CD14-positive monocyte (primary cell): ENCODE results near the gene RHOG. TPM values are rescaled to one million over a fixed set of nuclear protein-coding genes. Genes with fewer than 3 reads are reported as not detected.
A peak's percentile ranks its signal among the peaks of the same experiment; 100 is the strongest.

ENCODE experiments used
- DNase-seq, 3 donors: peaks; one replicate each; pipeline ENCODE4 v3.0.0-alpha.2; 2011 to 2022
- H2AFZ ChIP-seq: 2 replicates; pipeline ENCODE4 v1.6.0; 2012; ENCODE audit warnings: mild to moderate bottlenecking, low read depth, low read length, inconsistent platforms; ENCODE audit not compliant: insufficient read depth, poor library complexity, severe bottlenecking
- H3K27ac ChIP-seq, 2 donors: 1 replicate in 1 of 2; 2 replicates in 1 of 2; pipeline ENCODE4 v1.5.1; 2012 to 2013; ENCODE audit warnings: low read length in 2 of 2, control low read depth in 1 of 2, inconsistent platforms in 1 of 2, low read depth in 1 of 2, mild to moderate bottlenecking in 1 of 2
- H3K27me3 ChIP-seq, 2 donors: one replicate each; pipeline versions ENCODE4 v1.6.0 to v1.6.1; 2011 to 2013; ENCODE audit warnings: low read length in 2 of 2; ENCODE audit not compliant: control insufficient read depth in 2 of 2, insufficient read depth in 2 of 2
- H3K36me3 ChIP-seq, 2 donors: replicated peaks in 1 of 2; 1 replicate in 1 of 2; 2 replicates in 1 of 2; pipeline versions ENCODE4 v1.5.1 to v1.6.1; 2012 to 2013; ENCODE audit warnings: low read length in 2 of 2, control low read depth in 1 of 2, inconsistent platforms in 1 of 2, mild to moderate bottlenecking in 1 of 2; ENCODE audit not compliant: insufficient read depth in 2 of 2, control insufficient read depth in 1 of 2
- H3K4me1 ChIP-seq, 2 donors: 1 replicate in 1 of 2; 2 replicates in 1 of 2; pipeline versions ENCODE4 v1.5.1 to v1.6.1; 2012 to 2013; ENCODE audit warnings: low read length in 2 of 2, control low read depth in 1 of 2, inconsistent platforms in 1 of 2, mild to moderate bottlenecking in 1 of 2, moderate library complexity in 1 of 2; ENCODE audit not compliant: insufficient read depth in 2 of 2, control insufficient read depth in 1 of 2
- H3K4me2 ChIP-seq: replicated peaks from 2 replicates; pipeline ENCODE3; 2012; ENCODE audit warnings: low read length, moderate library complexity, mild to moderate bottlenecking; ENCODE audit not compliant: poor library complexity, severe bottlenecking; ENCODE audit errors: extremely low read depth
- H3K4me3 ChIP-seq, 3 experiments: fragments of 200-600 bp in 1 of 3; sonication (generic) in 1 of 3; replicated peaks in 1 of 3; 1 replicate in 2 of 3; 2 replicates in 1 of 3; pipeline ENCODE4 v1.5.1; 2011 to 2013; ENCODE audit warnings: low read length in 3 of 3, mild to moderate bottlenecking in 3 of 3, control low read depth in 2 of 3, low read depth in 2 of 3, inconsistent platforms in 1 of 3, moderate library complexity in 1 of 3
- H3K79me2 ChIP-seq: 2 replicates; pipeline ENCODE4 v1.6.0; 2012; ENCODE audit warnings: mild to moderate bottlenecking, control low read depth, inconsistent platforms, low read length, moderate library complexity; ENCODE audit not compliant: insufficient read depth
- H3K9ac ChIP-seq: 2 replicates; pipeline ENCODE4 v1.6.0; 2017; ENCODE audit warnings: low read length, mild to moderate bottlenecking; ENCODE audit not compliant: insufficient read depth, poor library complexity, severe bottlenecking
- H3K9me3 ChIP-seq, 2 donors: replicated peaks in 1 of 2; 1 replicate in 1 of 2; 2 replicates in 1 of 2; pipeline versions ENCODE4 v1.5.1 to v1.6.1; 2012 to 2013; ENCODE audit warnings: low read length in 2 of 2, control low read depth in 1 of 2; ENCODE audit not compliant: control insufficient read depth in 1 of 2, insufficient read depth in 1 of 2
- H4K20me1 ChIP-seq: 2 replicates; pipeline ENCODE4 v1.6.0; 2012; ENCODE audit warnings: mild to moderate bottlenecking, low read length, control low read depth, moderate library complexity; ENCODE audit not compliant: insufficient read depth
- H3K27ac Mint-ChIP-seq, 7 donors: one replicate each; pipeline ENCODE4 v1.8.0; 2020; ENCODE audit warnings: mild to moderate bottlenecking in 7 of 7, mixed read lengths in 7 of 7, moderate library complexity in 6 of 7, inconsistent platforms in 2 of 7
- H3K27me3 Mint-ChIP-seq, 3 donors: one replicate each; pipeline ENCODE4 v1.8.0; 2021 to 2022; ENCODE audit warnings: low read depth in 3 of 3, mild to moderate bottlenecking in 3 of 3, mixed read lengths in 3 of 3, moderate library complexity in 3 of 3, inconsistent platforms in 1 of 3
- H3K36me3 Mint-ChIP-seq, 2 donors: one replicate each; pipeline ENCODE4 v1.8.0; 2020; ENCODE audit warnings: mixed read lengths in 2 of 2, inconsistent platforms in 1 of 2, mild to moderate bottlenecking in 1 of 2
- H3K4me1 Mint-ChIP-seq: one replicate; pipeline ENCODE4 v1.8.0; 2020; ENCODE audit warnings: mild to moderate bottlenecking, mixed read lengths
- H3K4me3 Mint-ChIP-seq, 2 donors: one replicate each; pipeline ENCODE4 v1.8.0; 2020; ENCODE audit warnings: mild to moderate bottlenecking in 2 of 2, mixed read lengths in 2 of 2, moderate library complexity in 1 of 2
- H3K9me3 Mint-ChIP-seq, 7 donors: one replicate each; pipeline ENCODE4 v1.8.0; 2020 to 2022; ENCODE audit warnings: mixed read lengths in 7 of 7, mild to moderate bottlenecking in 6 of 7, moderate library complexity in 6 of 7, inconsistent platforms in 2 of 7
- CTCF ChIP-seq: fragments of 200-600 bp; IDR thresholded peaks from one replicate; pipeline ENCODE4 v1.8.0; 2022; ENCODE audit warnings: antibody characterized with exemption, mild to moderate bottlenecking
- WGBS: methylation state at CpG from one replicate; pipeline ENCODE4 v1.1.5; 2013; ENCODE audit warnings: missing lambda C conversion rate; ENCODE audit not compliant: insufficient coverage; 5-methylcytosine and 5-hydroxymethylcytosine counted together
- intact Hi-C, 2 donors: fragments of 100-400 bp; cut with micrococcal nuclease; formaldehyde crosslinking; loops; one replicate each; pipeline versions ENCODE4 v1.15.0 to v1.15.1; 2023
- polyA plus RNA-seq, 3 donors: library from polyadenylated mRNA; depleted of rRNA in 1 of 3; unstranded in 2 of 3; stranded (reverse) in 1 of 3; fragments of 300-500 nt in 2 of 3; fragments of >200 nt in 1 of 3; fragmentation: Illumina TruSeq in 2 of 3; gene quantifications; 1 replicate in 2 of 3; 2 replicates in 1 of 3; pipeline ENCODE4 v1.2.3, GENCODE V29; 2012 to 2021

The RHOG gene
- polyA plus RNA-seq, 3 donors: 315 to 505 (median 458) TPM

- Histone ChIP-seq H3K27ac (no peak overlapping the region), H3K4me1 (peaks cover 15 to 17% of the 10 kb centered on the region in 2 donors), H3K4me2 (no peak overlapping the region), H3K36me3 (peaks cover 8 to 10% of the 10 kb centered on the region in 2 donors), H3K4me3 (no peak overlapping the region), H3K9ac (no peak overlapping the region), H2AFZ (no peak overlapping the region), H3K27me3 (no peaks in the 10 kb centered on the region), H3K9me3 (no peaks in the 10 kb centered on the region), H4K20me1 (peaks cover 21% of the 10 kb centered on the region), H3K79me2 (peaks cover 17% of the 10 kb centered on the region)
- WGBS: 100% methylated on average over 1 of the region's 2 CpGs
- DNase-seq: no peak
- TF ChIP-seq CTCF: no peak
- peak overlapping the region in 1 of 7 donors; percentile 7 for H3K27ac Mint-ChIP-seq
- peaks cover 0 to 3% (median 0%) of the 10 kb centered on the region in 7 donors for H3K9me3 Mint-ChIP-seq
- H3K4me3 Mint-ChIP-seq: no peak overlapping the region
- peaks cover 28% of the 10 kb centered on the region for H3K4me1 Mint-ChIP-seq
- peaks cover 11 to 14% of the 10 kb centered on the region in 2 donors for H3K36me3 Mint-ChIP-seq
- no peaks in the 10 kb centered on the region for H3K27me3 Mint-ChIP-seq
- intact Hi-C loops: no loop called here
Measured at GRCh38 chr11:3820971-3821370, 19.8 kb downstream of the RHOG start.

- no peaks in the 10 kb centered on the region for H3K27me3 Mint-ChIP-seq
- Histone ChIP-seq H3K9me3 (no peaks in the 10 kb centered on the region), H3K4me1 (no peaks in the 10 kb centered on the region), H3K4me2 (no peak overlapping the region), H3K36me3 (no peaks in the 10 kb centered on the region), H4K20me1 (no peaks in the 10 kb centered on the region), H3K79me2 (no peaks in the 10 kb centered on the region), H3K27ac (no peak overlapping the region), H3K9ac (no peak overlapping the region), H3K4me3 (no peak overlapping the region), H3K27me3 (no peaks in the 10 kb centered on the region), H2AFZ (no peak overlapping the region)
- H3K27ac Mint-ChIP-seq: peak overlapping the region in 2 of 7 donors; percentile 10
- H3K36me3 Mint-ChIP-seq: peaks cover 2 to 5% of the 10 kb centered on the region in 2 donors
- WGBS: 93% methylated on average over 9 of the region's 10 CpGs
- DNase-seq: no peak
- H3K9me3 Mint-ChIP-seq: no peaks in the 10 kb centered on the region
- intact Hi-C loops: no loop called here
- no peak overlapping the region for H3K4me3 Mint-ChIP-seq
- H3K4me1 Mint-ChIP-seq: peaks cover 3% of the 10 kb centered on the region
- no peak for TF ChIP-seq CTCF
Measured at GRCh38 chr11:3817181-3817800, 23.5 kb downstream of the RHOG start.
